ENCODE results near the gene NHLRC1. TPM values are rescaled to one million over a fixed set of nuclear protein-coding genes. Genes with fewer than 3 reads are reported as not detected.

The NHLRC1 gene
- total and polyA plus RNA-seq, 9 of the 15 experiments (the other 6 are each of a cell fraction or from before 2014, with no cell fraction given): not detected

- TF ChIP-seq CREB3L1 (IDR thresholded peaks at IDR 0.05; ENCODE audit: borderline replicate concordance, low read depth) (no peak), MCM3 (IDR thresholded peaks at IDR 0.05) (no peak), HLTF (IDR thresholded peaks at IDR 0.05) (no peak)
These were observed 9.9 kb upstream of the NHLRC1 start (continued) for GRCh38 chr6:18132346-18132745.

GRCh38 chr6:18126121-18126520 lies 3.6 kb upstream of the NHLRC1 start:
- no peaks in the 10 kb centered on the region for H3K27me3 ChIP-seq (ENCODE audit: control insufficient read depth in 2 of 2, insufficient read depth in 2 of 2, low read length in 2 of 2)
- no peaks in the 10 kb centered on the region for H4K20me1 ChIP-seq (replicated peaks; ENCODE audit: control insufficient read depth, insufficient read depth, low read length)
- no peak overlapping the region for H3K4me3 ChIP-seq
- POLR2A ChIA-PET: no interaction called here
- DNase-seq (ENCODE audit: extremely low read depth in 1 of 4, low spot score in 3 of 4) (peak in 1 of 4 experiments; percentile 13), ATAC-seq (peak; percentile 72), FAIRE-seq (peak; percentile 67)
- H3K9ac ChIP-seq (ENCODE audit: insufficient read depth in 1 of 2, low read depth in 2 of 2, low read length in 2 of 2): no peak overlapping the region
- 23% methylated on average over 5 of the region's 5 CpGs for WGBS (ENCODE audit: insufficient coverage, low coverage, missing lambda C conversion rate)
- H3K9me3 ChIP-seq (replicated peaks; ENCODE audit: control insufficient read depth, insufficient read depth, low read depth, low read length): no peaks in the 10 kb centered on the region
- H3K4me2 ChIP-seq (ENCODE audit: insufficient read depth, low read length): no peak overlapping the region
- intact Hi-C loops (cut with micrococcal nuclease) (no loop called here), in situ Hi-C loops (cut with MboI) (no loop called here)
- no TSS peak for BruUV-seq (replicated peaks)
- H3K27ac ChIP-seq (ENCODE audit: extremely low read depth, low read depth, low read length): no peak overlapping the region
- H3K79me2 ChIP-seq (ENCODE audit: control insufficient read depth, insufficient read depth, low read length): no peaks in the 10 kb centered on the region
- CTCF ChIA-PET (ENCODE audit: low intra/inter-chr PET ratio): no interaction called here
- peak overlapping the region; percentile 40; the same call in 1 of the 2 replicates for H2AFZ ChIP-seq (ENCODE audit: low read depth, low read length)
- TF ChIP-seq FOXM1 (IDR thresholded peaks at IDR 0.05; ENCODE audit: low read depth): peak; percentile 62
- no peak for TF ChIP-seq FOXM1 (CRISPR knock-in tag; IDR thresholded peaks at IDR 0.05; ENCODE audit: low read depth)
- TF ChIP-seq NFYB (IDR thresholded peaks at IDR 0.05; ENCODE audit: extremely low read depth, insufficient read length): peak; percentile 9
- no peak for TF ChIP-seq PTBP1 (IDR thresholded peaks at IDR 0.05; ENCODE audit: low read depth, low read length)
- no peak for TF ChIP-seq ZKSCAN3 (CRISPR knock-in tag; IDR thresholded peaks at IDR 0.05)
- TF ChIP-seq ATF1 (CRISPR knock-in tag; IDR thresholded peaks at IDR 0.05): no peak
- no peak for TF ChIP-seq ATF1 (tag; IDR thresholded peaks at IDR 0.05)
- TF ChIP-seq RBM17 (IDR thresholded peaks at IDR 0.05; ENCODE audit: borderline replicate concordance, low read depth, low read length): no peak
- no peak for TF ChIP-seq PHB2 (IDR thresholded peaks at IDR 0.05; ENCODE audit: low read depth)
- no peaks in the 10 kb centered on the region for H3K9me1 ChIP-seq (ENCODE audit: control insufficient read depth, insufficient read depth, low read length)
- peaks cover 17% of the 10 kb centered on the region; the same call in 1 of the 3 replicates for H3K36me3 ChIP-seq (ENCODE audit: control insufficient read depth, insufficient read depth, low read length)
- peaks cover 0 to 8% of the 10 kb centered on the region in 2 experiments; a peak in 1 of 5 replicates for H3K4me1 ChIP-seq (replicated peaks in 1 of 2; ENCODE audit: control insufficient read depth in 2 of 2, insufficient read depth in 2 of 2, low read length in 2 of 2)

All from K562 (cell line).